ENCODE data around the gene SFI1.

Gene SFI1

GRCh38 chr22:31627223-31627731 lies 130.9 kb downstream of the SFI1 start:
- Mint-ChIP-seq H3K27me3 (no peaks in the 10 kb centered on the region), H3K36me3 (ENCODE audit: low read depth) (peaks cover 80% of the 10 kb centered on the region), H3K4me1 (ENCODE audit: low read depth) (peaks cover 73% of the 10 kb centered on the region), H3K27ac (peak overlapping the region; percentile 60), H3K9me3 (no peaks in the 10 kb centered on the region), H3K4me3 (no peak overlapping the region)
- intact Hi-C loops (cut with micrococcal nuclease), result no loop called here

GRCh38 chr22:31628362-31628761 lies 132.0 kb downstream of the SFI1 start:
- Mint-ChIP-seq H3K9me3 (no peaks in the 10 kb centered on the region), H3K4me1 (ENCODE audit: low read depth) (peaks cover 77% of the 10 kb centered on the region), H3K27ac (peak overlapping the region; percentile 78), H3K4me3 (no peak overlapping the region), H3K36me3 (ENCODE audit: low read depth) (peaks cover 79% of the 10 kb centered on the region), H3K27me3 (no peaks in the 10 kb centered on the region)
- intact Hi-C loops (cut with micrococcal nuclease), result no loop called here

- peaks cover 85% of the 10 kb centered on the region for H3K4me1 Mint-ChIP-seq (ENCODE audit: low read depth)
- H3K36me3 Mint-ChIP-seq (ENCODE audit: low read depth), result peaks cover 77% of the 10 kb centered on the region
- H3K4me3 Mint-ChIP-seq, result peak overlapping the region; percentile 14
- no peaks in the 10 kb centered on the region for H3K27me3 Mint-ChIP-seq
- intact Hi-C loops (cut with micrococcal nuclease), result no loop called here
- H3K27ac Mint-ChIP-seq, result peak overlapping the region; percentile 78
- no peaks in the 10 kb centered on the region for H3K9me3 Mint-ChIP-seq
These were observed 132.8 kb downstream of the SFI1 start for GRCh38 chr22:31628969-31629708.

GRCh38 chr22:31629741-31630184 lies 133.4 kb downstream of the SFI1 start:
- Mint-ChIP-seq H3K4me3 (peak overlapping the region; percentile 84), H3K4me1 (ENCODE audit: low read depth) (peaks cover 83% of the 10 kb centered on the region), H3K9me3 (no peaks in the 10 kb centered on the region), H3K36me3 (ENCODE audit: low read depth) (peaks cover 71% of the 10 kb centered on the region), H3K27ac (peak overlapping the region; percentile 78), H3K27me3 (no peaks in the 10 kb centered on the region)
- intact Hi-C loops (cut with micrococcal nuclease), result loop anchor here (5.0 kb wide), 1 partner anchor 137 kb away; no protein-coding TSS in a partner anchor

- H3K27ac Mint-ChIP-seq, result peak overlapping the region; percentile 78
- intact Hi-C loops (cut with micrococcal nuclease), result loop anchor here (5.0 kb wide), 1 partner anchor 138 kb away; no protein-coding TSS in a partner anchor
- peaks cover 84% of the 10 kb centered on the region for H3K4me1 Mint-ChIP-seq (ENCODE audit: low read depth)
- H3K27me3 Mint-ChIP-seq, result no peaks in the 10 kb centered on the region
- peak overlapping the region; percentile 84 for H3K4me3 Mint-ChIP-seq
- peaks cover 69% of the 10 kb centered on the region for H3K36me3 Mint-ChIP-seq (ENCODE audit: low read depth)
- no peaks in the 10 kb centered on the region for H3K9me3 Mint-ChIP-seq
These were observed 134.3 kb downstream of the SFI1 start for GRCh38 chr22:31630331-31631329.

GRCh38 chr22:31631436-31631835 lies 135.1 kb downstream of the SFI1 start:
- H3K4me1 Mint-ChIP-seq (ENCODE audit: low read depth), result peaks cover 84% of the 10 kb centered on the region
- no peaks in the 10 kb centered on the region for H3K27me3 Mint-ChIP-seq
- intact Hi-C loops (cut with micrococcal nuclease), result loop anchor here (5.0 kb wide), 1 partner anchor 139 kb away; no protein-coding TSS in a partner anchor
- H3K36me3 Mint-ChIP-seq (ENCODE audit: low read depth), result peaks cover 63% of the 10 kb centered on the region
- no peaks in the 10 kb centered on the region for H3K9me3 Mint-ChIP-seq
- peak overlapping the region; percentile 78 for H3K27ac Mint-ChIP-seq
- peak overlapping the region; percentile 84 for H3K4me3 Mint-ChIP-seq

- peaks cover 33% of the 10 kb centered on the region for H3K36me3 Mint-ChIP-seq (ENCODE audit: low read depth)
- no peaks in the 10 kb centered on the region for H3K27me3 Mint-ChIP-seq
- no peaks in the 10 kb centered on the region for H3K9me3 Mint-ChIP-seq
- H3K4me3 Mint-ChIP-seq, result no peak overlapping the region
- H3K4me1 Mint-ChIP-seq (ENCODE audit: low read depth), result peaks cover 83% of the 10 kb centered on the region
- intact Hi-C loops (cut with micrococcal nuclease), result no loop called here
- H3K27ac Mint-ChIP-seq, result peak overlapping the region; percentile 54
These were observed 139.4 kb downstream of the SFI1 start for GRCh38 chr22:31635638-31636306.

- H3K27me3 Mint-ChIP-seq, result no peaks in the 10 kb centered on the region
- peaks cover 22% of the 10 kb centered on the region for H3K36me3 Mint-ChIP-seq (ENCODE audit: low read depth)
- intact Hi-C loops (cut with micrococcal nuclease), result no loop called here
- peaks cover 78% of the 10 kb centered on the region for H3K4me1 Mint-ChIP-seq (ENCODE audit: low read depth)
- H3K4me3 Mint-ChIP-seq, result peak overlapping the region; percentile 76
- H3K9me3 Mint-ChIP-seq, result no peaks in the 10 kb centered on the region
- peak overlapping the region; percentile 92 for H3K27ac Mint-ChIP-seq
These were observed 141.1 kb downstream of the SFI1 start for GRCh38 chr22:31637447-31637890.

GRCh38 chr22:31637891-31638618 lies 141.7 kb downstream of the SFI1 start:
- Mint-ChIP-seq H3K36me3 (ENCODE audit: low read depth) (peaks cover 18% of the 10 kb centered on the region), H3K9me3 (no peaks in the 10 kb centered on the region), H3K4me3 (peak overlapping the region; percentile 76), H3K27ac (peak overlapping the region; percentile 92), H3K27me3 (no peaks in the 10 kb centered on the region), H3K4me1 (ENCODE audit: low read depth) (peaks cover 80% of the 10 kb centered on the region)
- intact Hi-C loops (cut with micrococcal nuclease), result no loop called here

- H3K36me3 Mint-ChIP-seq (ENCODE audit: low read depth), result peaks cover 8% of the 10 kb centered on the region
- no peaks in the 10 kb centered on the region for H3K27me3 Mint-ChIP-seq
- H3K4me1 Mint-ChIP-seq (ENCODE audit: low read depth), result peaks cover 74% of the 10 kb centered on the region
- H3K4me3 Mint-ChIP-seq, result peak overlapping the region; percentile 76
- H3K27ac Mint-ChIP-seq, result peak overlapping the region; percentile 92
- intact Hi-C loops (cut with micrococcal nuclease), result no loop called here
- no peaks in the 10 kb centered on the region for H3K9me3 Mint-ChIP-seq
These were observed 143.2 kb downstream of the SFI1 start for GRCh38 chr22:31639436-31640039.

- H3K4me3 Mint-ChIP-seq, result no peak overlapping the region
- H3K36me3 Mint-ChIP-seq (ENCODE audit: low read depth), result peaks cover 33% of the 10 kb centered on the region
- no peaks in the 10 kb centered on the region for H3K9me3 Mint-ChIP-seq
- peaks cover 35% of the 10 kb centered on the region for H3K4me1 Mint-ChIP-seq (ENCODE audit: low read depth)
- peak overlapping the region; percentile 30 for H3K27ac Mint-ChIP-seq
- intact Hi-C loops (cut with micrococcal nuclease), result no loop called here
- H3K27me3 Mint-ChIP-seq, result no peaks in the 10 kb centered on the region
These were observed 150.1 kb downstream of the SFI1 start for GRCh38 chr22:31646186-31647019.

GRCh38 chr22:31647066-31647465 lies 150.7 kb downstream of the SFI1 start:
- intact Hi-C loops (cut with micrococcal nuclease), result no loop called here
- H3K4me1 Mint-ChIP-seq (ENCODE audit: low read depth), result peaks cover 35% of the 10 kb centered on the region
- no peaks in the 10 kb centered on the region for H3K27me3 Mint-ChIP-seq
- peaks cover 33% of the 10 kb centered on the region for H3K36me3 Mint-ChIP-seq (ENCODE audit: low read depth)
- no peak overlapping the region for H3K27ac Mint-ChIP-seq
- H3K9me3 Mint-ChIP-seq, result no peaks in the 10 kb centered on the region
- H3K4me3 Mint-ChIP-seq, result no peak overlapping the region
